ENCODE data around the gene ITGA1. TPM values are rescaled to one million over a fixed set of nuclear protein-coding genes. Genes with fewer than 3 reads are reported as not detected.

Gene ITGA1
- total and polyA plus RNA-seq, 2 of the 8 experiments (the other 6 are each of a cell fraction or from before 2014, with no cell fraction given) = 2.3 to 9.0 TPM

DNA sequence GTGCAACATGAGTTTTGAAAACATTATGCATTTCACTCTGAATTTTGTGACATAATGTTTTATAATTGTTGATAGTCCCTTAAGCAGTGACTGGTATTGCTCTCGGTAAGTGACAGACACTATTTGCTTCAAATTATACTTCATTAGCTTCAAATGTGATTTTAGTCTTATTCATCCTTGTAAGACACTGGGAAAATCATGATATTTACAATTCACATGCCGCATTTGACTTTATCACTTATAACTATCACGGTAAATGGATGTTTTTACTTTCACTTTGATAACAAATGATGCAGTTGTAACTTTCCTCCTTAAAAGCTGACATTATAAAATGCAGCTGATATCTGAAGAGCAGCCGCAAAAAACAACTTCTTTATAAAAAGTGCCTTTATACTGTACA, 157.3 kb downstream of the ITGA1 start:
- TF ChIP-seq CEBPB (IDR thresholded peaks at IDR 0.05; ENCODE audit: low read depth, low read length) = no peak
- TF ChIP-seq, protein P1, sequence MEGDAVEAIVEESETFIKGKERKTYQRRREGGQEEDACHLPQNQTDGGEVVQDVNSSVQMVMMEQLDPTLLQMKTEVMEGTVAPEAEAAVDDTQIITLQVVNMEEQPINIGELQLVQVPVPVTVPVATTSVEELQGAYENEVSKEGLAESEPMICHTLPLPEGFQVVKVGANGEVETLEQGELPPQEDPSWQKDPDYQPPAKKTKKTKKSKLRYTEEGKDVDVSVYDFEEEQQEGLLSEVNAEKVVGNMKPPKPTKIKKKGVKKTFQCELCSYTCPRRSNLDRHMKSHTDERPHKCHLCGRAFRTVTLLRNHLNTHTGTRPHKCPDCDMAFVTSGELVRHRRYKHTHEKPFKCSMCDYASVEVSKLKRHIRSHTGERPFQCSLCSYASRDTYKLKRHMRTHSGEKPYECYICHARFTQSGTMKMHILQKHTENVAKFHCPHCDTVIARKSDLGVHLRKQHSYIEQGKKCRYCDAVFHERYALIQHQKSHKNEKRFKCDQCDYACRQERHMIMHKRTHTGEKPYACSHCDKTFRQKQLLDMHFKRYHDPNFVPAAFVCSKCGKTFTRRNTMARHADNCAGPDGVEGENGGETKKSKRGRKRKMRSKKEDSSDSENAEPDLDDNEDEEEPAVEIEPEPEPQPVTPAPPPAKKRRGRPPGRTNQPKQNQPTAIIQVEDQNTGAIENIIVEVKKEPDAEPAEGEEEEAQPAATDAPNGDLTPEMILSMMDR (IDR thresholded peaks at IDR 0.05; ENCODE audit: control extremely low read depth in 1 of 3, insufficient read depth in 1 of 3, low read depth in 1 of 3, low read length in 3 of 3) = no peak
- TF ChIP-seq SP2 (IDR thresholded peaks at IDR 0.05; ENCODE audit: low read length) = no peak
- no peaks in the 10 kb centered on the region for H3K27me3 ChIP-seq (replicated peaks in 1 of 4; ENCODE audit: control insufficient read depth in 3 of 4, extremely low read depth in 1 of 4, insufficient read depth in 3 of 4, low read length in 3 of 4)
- H3K79me2 ChIP-seq (ENCODE audit: control insufficient read depth in 1 of 2, insufficient read depth in 2 of 2, low read length in 2 of 2) = no peaks in the 10 kb centered on the region
- H4K5ac ChIP-seq (ENCODE audit: insufficient read length, low read depth, low read length) = no peak overlapping the region
- H3K9me3 ChIP-seq (ENCODE audit: insufficient read depth in 2 of 2, low read depth in 1 of 2, low read length in 1 of 2) = no peaks in the 10 kb centered on the region
- no peak overlapping the region for H2AK5ac ChIP-seq (ENCODE audit: low read depth, low read length)
- DNase-seq (ENCODE audit: low read depth in 1 of 2, low spot score in 2 of 2) (no peak), FAIRE-seq (no peak)
- no peak overlapping the region for H2BK120ac ChIP-seq (replicated peaks; ENCODE audit: low read depth, low read length)
- no peak overlapping the region for H2BK20ac ChIP-seq (ENCODE audit: low read length)
- no peak overlapping the region for H2BK12ac ChIP-seq (ENCODE audit: low read depth, low read length)
- no peak overlapping the region for H3K4me3 ChIP-seq (ENCODE audit: extremely low read depth in 1 of 4, insufficient read depth in 2 of 4, low read depth in 3 of 4, low read length in 4 of 4)
- no peak overlapping the region for H2BK5ac ChIP-seq (ENCODE audit: low read depth, low read length)
- ChIA-PET CTCF (ENCODE audit: partially characterized antibody) (interaction anchor here (0.6 to 1.5 kb wide), 5 partner anchors 44 to 152 kb away, joined by 3 to 5 read pairs (median 3); partner anchors contain the start of gene ITGA2), POLR2A (ENCODE audit: partially characterized antibody) (no interaction called here)
- H3K36me3 ChIP-seq (ENCODE audit: control insufficient read depth in 2 of 4, insufficient read depth in 4 of 4, low read length in 3 of 4) = no peaks in the 10 kb centered on the region
- no peak overlapping the region for H3K56ac ChIP-seq (replicated peaks; ENCODE audit: insufficient read length, low read depth, low read length)
- H3K4me2 ChIP-seq (ENCODE audit: insufficient read depth in 1 of 2, low read depth in 2 of 2, low read length in 2 of 2) = no peak overlapping the region
- no peak overlapping the region for H4K91ac ChIP-seq (replicated peaks; ENCODE audit: insufficient read length, low read length)
- no peak overlapping the region for H2BK15ac ChIP-seq (ENCODE audit: low read length)
- no peaks in the 10 kb centered on the region for H3K79me1 ChIP-seq (ENCODE audit: low read depth, low read length)
- H3K4ac ChIP-seq (replicated peaks; ENCODE audit: insufficient read length, low read depth, low read length) = no peak overlapping the region
- H3K23me2 ChIP-seq (ENCODE audit: low read depth, low read length) = no peaks in the 10 kb centered on the region
- no peaks in the 10 kb centered on the region for H3K4me1 ChIP-seq (replicated peaks in 1 of 4; ENCODE audit: control insufficient read depth in 3 of 4, insufficient read depth in 4 of 4, low read length in 3 of 4)
- 82% methylated on average over 4 of the region's 4 CpGs; no CpG with 5 or more reads in 1 of the 2 experiments for whole genome bisulfite sequencing, 2 experiments (ENCODE audit: extremely low coverage in 1 of 2, insufficient coverage in 1 of 2, insufficient read length in 1 of 2, insufficient replicate concordance in 2 of 2, low coverage in 1 of 2, low lambda C conversion rate in 2 of 2, missing lambda C conversion rate in 1 of 2)
- no peak overlapping the region for H3K14ac ChIP-seq (ENCODE audit: insufficient read length)
- H3K9ac ChIP-seq (replicated peaks in 1 of 4; ENCODE audit: extremely low read depth in 1 of 4, low read depth in 3 of 4, low read length in 3 of 4) = no peak overlapping the region
- H4K8ac ChIP-seq (ENCODE audit: extremely low read depth, insufficient read depth, low read length) = no peak overlapping the region
- no peaks in the 10 kb centered on the region for H4K20me1 ChIP-seq (replicated peaks in 1 of 2; ENCODE audit: control insufficient read depth in 1 of 2, insufficient read depth in 2 of 2, low read length in 2 of 2)
- H3K27ac ChIP-seq (ENCODE audit: low read depth, low read length) = no peak overlapping the region
- H3K23ac ChIP-seq (ENCODE audit: insufficient read length) = no peak overlapping the region
- H2AFZ ChIP-seq (ENCODE audit: low read length) = no peak overlapping the region
- no peak overlapping the region for H3K18ac ChIP-seq (ENCODE audit: extremely low read depth, low read length)
